DND-41 (cell line): ENCODE data around the gene WDFY4.

Experiments used
- CTCF ChIP-seq: IDR thresholded peaks from 2 replicates; pipeline ENCODE4 v1.5.1; 2012; ENCODE audit warnings: borderline replicate concordance, low read length, moderate library complexity, mild to moderate bottlenecking; ENCODE audit not compliant: poor library complexity, severe bottlenecking; ENCODE audit errors: extremely low read depth
- EZH2 ChIP-seq: IDR thresholded peaks from 3 replicates; pipeline ENCODE4 v1.6.1; 2012; ENCODE audit warnings: borderline replicate concordance, low read depth, mild to moderate bottlenecking, moderate library complexity, low read length, inconsistent platforms; ENCODE audit not compliant: severe bottlenecking

- TF ChIP-seq CTCF (no peak), EZH2 (no peak)
Observed at GRCh38 chr10:48763403-48763965, 78.8 kb downstream of the WDFY4 start.
